H9 (cell line): Measurements from ENCODE around the gene SMCO4. TPM values are rescaled to one million over a fixed set of nuclear protein-coding genes. Genes with fewer than 3 reads are reported as not detected.

Experiments used
- DNase-seq: peaks from one replicate; pipeline ENCODE4 v3.0.0-alpha.2; 2017
- H2AFZ ChIP-seq: one replicate; pipeline ENCODE4 v1.6.1; 2013; ENCODE audit warnings: mild to moderate bottlenecking, low read length, control low read depth, moderate library complexity
- H2AK5ac ChIP-seq: 2 replicates; pipeline ENCODE4 v1.6.1; 2013; ENCODE audit warnings: low read length, control low read depth, mixed read lengths; ENCODE audit not compliant: insufficient read length
- H2BK120ac ChIP-seq: one replicate; pipeline ENCODE4 v1.6.1; 2013; ENCODE audit warnings: low read depth, mild to moderate bottlenecking, low read length, control low read depth, inconsistent platforms; ENCODE audit not compliant: poor library complexity, severe bottlenecking
- H2BK12ac ChIP-seq: 2 replicates; pipeline ENCODE4 v1.6.1; 2013; ENCODE audit warnings: low read length, control low read depth, mixed read lengths, low read depth; ENCODE audit not compliant: insufficient read length
- H2BK15ac ChIP-seq: 2 replicates; pipeline ENCODE4 v1.6.1; 2013; ENCODE audit warnings: low read depth, low read length, control low read depth
- H2BK20ac ChIP-seq: one replicate; pipeline ENCODE4 v1.6.1; 2013; ENCODE audit warnings: low read depth, mild to moderate bottlenecking, low read length, control low read depth, inconsistent platforms; ENCODE audit not compliant: poor library complexity, severe bottlenecking
- H2BK5ac ChIP-seq: 2 replicates; pipeline ENCODE4 v1.6.1; 2013; ENCODE audit warnings: low read length, control low read depth, mixed read lengths; ENCODE audit not compliant: insufficient read length
- H3K14ac ChIP-seq: 2 replicates; pipeline ENCODE4 v1.6.1; 2013; ENCODE audit warnings: low read length, control low read depth; ENCODE audit not compliant: insufficient read depth
- H3K18ac ChIP-seq: 2 replicates; pipeline ENCODE4 v1.6.1; 2013; ENCODE audit warnings: low read depth, mild to moderate bottlenecking, mixed read lengths, low read length, control low read depth; ENCODE audit not compliant: insufficient read length
- H3K23ac ChIP-seq: 2 replicates; pipeline ENCODE4 v1.6.1; 2013; ENCODE audit warnings: low read length, control low read depth, mixed read lengths, low read depth; ENCODE audit not compliant: insufficient read length
- H3K23me2 ChIP-seq: 2 replicates; pipeline ENCODE4 v1.6.1; 2013; ENCODE audit warnings: low read depth, mild to moderate bottlenecking, mixed read lengths, low read length, control low read depth; ENCODE audit not compliant: insufficient read length, poor library complexity, severe bottlenecking
- H3K27ac ChIP-seq: 2 replicates; pipeline ENCODE4 v1.5.1; 2013; ENCODE audit warnings: low read length, control low read depth, mixed read lengths, low read depth; ENCODE audit not compliant: insufficient read length
- H3K27me3 ChIP-seq: 2 replicates; pipeline ENCODE4 v1.6.1; 2013; ENCODE audit warnings: low read length, control low read depth, inconsistent platforms; ENCODE audit not compliant: insufficient read depth
- H3K4ac ChIP-seq: 2 replicates; pipeline ENCODE4 v1.6.1; 2013; ENCODE audit warnings: low read depth, mild to moderate bottlenecking, control low read depth, inconsistent platforms, low read length, moderate library complexity
- H3K4me1 ChIP-seq: 2 replicates; pipeline ENCODE4 v1.6.1; 2013; ENCODE audit warnings: low read length, control low read depth, inconsistent platforms; ENCODE audit not compliant: insufficient read depth
- H3K4me2 ChIP-seq: 2 replicates; pipeline ENCODE4 v1.6.1; 2013; ENCODE audit warnings: low read length, control low read depth, mixed read lengths; ENCODE audit not compliant: insufficient read length, insufficient read depth
- H3K56ac ChIP-seq: 2 replicates; pipeline ENCODE4 v1.6.1; 2013; ENCODE audit warnings: low read depth, mild to moderate bottlenecking, mixed read lengths, low read length, control low read depth; ENCODE audit not compliant: insufficient read length
- H3K79me1 ChIP-seq: 2 replicates; pipeline ENCODE4 v1.6.1; 2013; ENCODE audit warnings: low read depth, mild to moderate bottlenecking, moderate library complexity, low read length, control low read depth, inconsistent platforms; ENCODE audit not compliant: insufficient read depth, poor library complexity, severe bottlenecking
- H3K79me2 ChIP-seq: 2 replicates; pipeline ENCODE4 v1.6.1; 2013; ENCODE audit warnings: low read length, control low read depth, inconsistent platforms; ENCODE audit not compliant: insufficient read depth
- H3K9ac ChIP-seq: 2 replicates; pipeline ENCODE4 v1.6.1; 2013; ENCODE audit warnings: low read length, control low read depth, mixed read lengths; ENCODE audit not compliant: insufficient read length; ENCODE audit errors: extremely low read depth
- H3K9me3 ChIP-seq: one replicate; pipeline ENCODE4 v1.6.1; 2013; ENCODE audit warnings: low read depth, low read length, inconsistent platforms; ENCODE audit not compliant: control insufficient read depth
- H3T11ph ChIP-seq: one replicate; pipeline ENCODE4 v1.6.1; 2013; ENCODE audit warnings: mild to moderate bottlenecking, low read length, control low read depth, inconsistent platforms
- H4K20me1 ChIP-seq: one replicate; pipeline ENCODE4 v1.6.1; 2013; ENCODE audit not compliant: control insufficient read depth, insufficient read length, insufficient read depth
- H4K5ac ChIP-seq: 2 replicates; pipeline ENCODE4 v1.6.1; 2013; ENCODE audit warnings: low read depth, mild to moderate bottlenecking, mixed read lengths, low read length, control low read depth; ENCODE audit not compliant: insufficient read length
- H4K8ac ChIP-seq: replicated peaks from 2 replicates; pipeline ENCODE4 v1.6.1; 2013; ENCODE audit warnings: low read length, control low read depth, mixed read lengths, low read depth; ENCODE audit not compliant: insufficient read length
- H4K91ac ChIP-seq: 2 replicates; pipeline ENCODE4 v1.6.1; 2013; ENCODE audit warnings: low read depth, mild to moderate bottlenecking, moderate library complexity, mixed read lengths, low read length, control low read depth; ENCODE audit not compliant: insufficient read length
- H3K27ac Mint-ChIP-seq, 3 experiments: 2 replicates in 2 of 3; 3 replicates in 1 of 3; pipeline ENCODE4 v1.8.0; 2020 to 2021; ENCODE audit warnings: mixed read lengths in 3 of 3, mild to moderate bottlenecking in 1 of 3, moderate library complexity in 1 of 3
- H3K27me3 Mint-ChIP-seq: 2 replicates; pipeline ENCODE4 v1.8.0; 2021; ENCODE audit warnings: low read depth, mild to moderate bottlenecking, moderate library complexity, mixed read lengths
- H3K36me3 Mint-ChIP-seq, 3 experiments: 2 replicates in 2 of 3; 3 replicates in 1 of 3; pipeline ENCODE4 v1.8.0; 2020 to 2021; ENCODE audit warnings: low read depth in 3 of 3, mixed read lengths in 3 of 3; ENCODE audit not compliant: insufficient read depth in 1 of 3
- H3K4me1 Mint-ChIP-seq, 2 experiments: 2 replicates each; pipeline ENCODE4 v1.8.0; 2020; ENCODE audit warnings: mixed read lengths in 2 of 2
- H3K4me3 Mint-ChIP-seq, 2 experiments: 2 replicates in 1 of 2; 3 replicates in 1 of 2; pipeline ENCODE4 v1.8.0; 2020 to 2021; ENCODE audit warnings: mild to moderate bottlenecking in 2 of 2, mixed read lengths in 2 of 2, moderate library complexity in 1 of 2
- H3K9me3 Mint-ChIP-seq, 2 experiments: 2 replicates in 1 of 2; 3 replicates in 1 of 2; pipeline ENCODE4 v1.8.0; 2020; ENCODE audit warnings: mild to moderate bottlenecking in 2 of 2, mixed read lengths in 2 of 2, moderate library complexity in 1 of 2
- WGBS: extraction: QIAGEN DNeasy Blood & Tissue Kit; methylation state at CpG from one replicate; pipeline ENCODE4 v1.1.7; 2013; ENCODE audit warnings: missing lambda C conversion rate, low lambda C conversion rate, mixed read lengths; ENCODE audit not compliant: insufficient read length; ENCODE audit errors: extremely low coverage; 5-methylcytosine and 5-hydroxymethylcytosine counted together
- total RNA-seq: library from RNA; stranded (reverse); gene quantifications from 2 replicates; pipeline ENCODE4 v1.2.1, GENCODE V29; 2021
- TF ChIP-seq, protein P1 (sequence below): fragments of 200-600 bp; sonication (generic); conservative IDR thresholded peaks from 3 replicates; pipeline ENCODE4 v1.8.0; 2021; ENCODE audit warnings: antibody characterized with exemption, mild to moderate bottlenecking

The SMCO4 gene
- total RNA-seq, 1 experiment from 2014 or later: 35.6 TPM

DNA sequence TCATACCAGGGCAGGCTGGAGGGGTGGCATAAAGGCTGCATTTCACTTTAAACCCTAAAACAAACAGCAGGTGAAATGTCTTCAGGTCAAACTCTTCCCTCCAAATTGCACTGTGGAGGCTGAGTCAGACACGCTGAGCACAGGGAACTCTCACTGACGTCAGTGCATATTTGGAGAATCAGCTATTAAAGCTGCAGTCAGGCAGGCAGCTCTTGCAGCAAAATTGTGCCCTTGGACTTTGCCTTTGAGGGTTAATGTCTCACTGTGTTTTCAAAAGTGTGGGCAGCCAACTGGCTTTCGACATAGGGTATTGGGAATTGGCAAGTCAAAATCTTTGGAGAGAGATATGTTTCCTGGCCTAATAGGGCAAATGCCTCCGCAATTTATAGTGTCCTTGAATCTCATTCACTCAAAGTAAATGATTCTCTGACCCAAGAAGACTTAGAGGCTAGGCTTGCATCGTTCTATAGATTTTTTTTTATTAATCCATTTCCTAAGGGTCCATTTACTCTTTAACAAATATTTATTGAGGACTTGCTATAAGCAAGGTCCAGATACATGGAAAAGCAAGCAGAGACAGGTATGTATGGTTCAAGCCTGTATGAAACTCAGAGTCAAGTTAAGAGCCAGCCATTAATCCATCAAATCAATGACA lies 27.7 kb upstream of the SMCO4 start:
- H3T11ph ChIP-seq: no peak overlapping the region
- H4K20me1 ChIP-seq: no peaks in the 10 kb centered on the region
- H4K5ac ChIP-seq: no peak overlapping the region
- no peaks in the 10 kb centered on the region for H3K23me2 ChIP-seq
- no peak for DNase-seq
- no peak overlapping the region for H3K4me2 ChIP-seq
- WGBS: no CpG with 5 or more reads among the region's 5 CpGs
- H3K4ac ChIP-seq: no peak overlapping the region
- no peak overlapping the region for H3K18ac ChIP-seq
- H3K79me1 ChIP-seq: no peaks in the 10 kb centered on the region
- H2BK5ac ChIP-seq: no peak overlapping the region
- H3K4me1 Mint-ChIP-seq: peaks cover 7 to 9% of the 10 kb centered on the region in 2 experiments
- H3K4me1 ChIP-seq: no peaks in the 10 kb centered on the region
- H3K9ac ChIP-seq: no peak overlapping the region
- no peaks in the 10 kb centered on the region for H3K9me3 ChIP-seq
- H3K14ac ChIP-seq: no peak overlapping the region
- no peak overlapping the region for H4K91ac ChIP-seq
- H3K9me3 Mint-ChIP-seq: no peaks in the 10 kb centered on the region
- H2BK15ac ChIP-seq: no peak overlapping the region
- no peaks in the 10 kb centered on the region for H3K79me2 ChIP-seq
- no peak overlapping the region for H2BK12ac ChIP-seq
- TF ChIP-seq, protein P1, sequence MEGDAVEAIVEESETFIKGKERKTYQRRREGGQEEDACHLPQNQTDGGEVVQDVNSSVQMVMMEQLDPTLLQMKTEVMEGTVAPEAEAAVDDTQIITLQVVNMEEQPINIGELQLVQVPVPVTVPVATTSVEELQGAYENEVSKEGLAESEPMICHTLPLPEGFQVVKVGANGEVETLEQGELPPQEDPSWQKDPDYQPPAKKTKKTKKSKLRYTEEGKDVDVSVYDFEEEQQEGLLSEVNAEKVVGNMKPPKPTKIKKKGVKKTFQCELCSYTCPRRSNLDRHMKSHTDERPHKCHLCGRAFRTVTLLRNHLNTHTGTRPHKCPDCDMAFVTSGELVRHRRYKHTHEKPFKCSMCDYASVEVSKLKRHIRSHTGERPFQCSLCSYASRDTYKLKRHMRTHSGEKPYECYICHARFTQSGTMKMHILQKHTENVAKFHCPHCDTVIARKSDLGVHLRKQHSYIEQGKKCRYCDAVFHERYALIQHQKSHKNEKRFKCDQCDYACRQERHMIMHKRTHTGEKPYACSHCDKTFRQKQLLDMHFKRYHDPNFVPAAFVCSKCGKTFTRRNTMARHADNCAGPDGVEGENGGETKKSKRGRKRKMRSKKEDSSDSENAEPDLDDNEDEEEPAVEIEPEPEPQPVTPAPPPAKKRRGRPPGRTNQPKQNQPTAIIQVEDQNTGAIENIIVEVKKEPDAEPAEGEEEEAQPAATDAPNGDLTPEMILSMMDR: no peak
- no peaks in the 10 kb centered on the region for H3K27me3 Mint-ChIP-seq
- H3K27ac Mint-ChIP-seq: no peak overlapping the region; a peak in 1 of 7 replicates
- no peak overlapping the region for H3K23ac ChIP-seq
- H2BK120ac ChIP-seq: no peak overlapping the region
- H2BK20ac ChIP-seq: no peak overlapping the region
- H3K36me3 Mint-ChIP-seq: no peaks in the 10 kb centered on the region
- no peak overlapping the region for H2AK5ac ChIP-seq
- H3K4me3 Mint-ChIP-seq: no peak overlapping the region
- no peaks in the 10 kb centered on the region for H3K27me3 ChIP-seq
- H3K27ac ChIP-seq: no peak overlapping the region
- no peak overlapping the region for H4K8ac ChIP-seq
- H3K56ac ChIP-seq: no peak overlapping the region
- no peak overlapping the region for H2AFZ ChIP-seq
